Kidney (tissue), 14 donors: ENCODE measurements around the gene LDLRAP1. TPM values are rescaled to one million over a fixed set of nuclear protein-coding genes. Genes with fewer than 3 reads are reported as not detected.

Source experiments
- DNase-seq, 5 donors: peaks; one replicate each; pipeline ENCODE4 v3.0.0-alpha.2; 2013 to 2020
- FAIRE-seq: peaks from 2 replicates; lab custom pipeline; 2012; peaks lifted over from hg19 to GRCh38; lab: Jason Lieb, UNC
- H3K27ac ChIP-seq, 2 donors: one replicate each; pipeline ENCODE4 v1.7.0; 2013; ENCODE audit warnings: low read depth in 2 of 2, low read length in 2 of 2, inconsistent platforms in 1 of 2
- H3K27me3 ChIP-seq: one replicate; pipeline ENCODE4 v1.7.1; 2013; ENCODE audit warnings: low read length, inconsistent platforms; ENCODE audit not compliant: control insufficient read depth, insufficient read depth
- H3K36me3 ChIP-seq, 3 donors: one replicate each; pipeline versions ENCODE4 v1.7.0 to v1.7.1; 2013; ENCODE audit warnings: low read length in 3 of 3, control low read depth in 1 of 3, inconsistent platforms in 1 of 3; ENCODE audit not compliant: insufficient read depth in 3 of 3, control insufficient read depth in 2 of 3
- H3K4me1 ChIP-seq, 3 donors: one replicate each; pipeline versions ENCODE4 v1.7.0 to v1.7.1; 2013; ENCODE audit warnings: low read length in 3 of 3, inconsistent platforms in 1 of 3, low read depth in 1 of 3; ENCODE audit not compliant: control insufficient read depth in 2 of 3, insufficient read depth in 2 of 3
- H3K4me3 ChIP-seq, 3 donors: one replicate each; pipeline versions ENCODE4 v1.7.0 to v1.8.1; 2013; ENCODE audit warnings: low read length in 3 of 3, control low read depth in 1 of 3, inconsistent platforms in 1 of 3
- H3K9ac ChIP-seq, 3 donors: one replicate each; pipeline versions ENCODE4 v1.7.0 to v1.7.1; 2013; ENCODE audit warnings: low read length in 3 of 3, control low read depth in 1 of 3, inconsistent platforms in 1 of 3
- H3K9me3 ChIP-seq, 3 donors: one replicate each; pipeline versions ENCODE4 v1.7.0 to v1.7.1; 2013; ENCODE audit warnings: low read length in 3 of 3, control low read depth in 1 of 3, inconsistent platforms in 1 of 3; ENCODE audit not compliant: control insufficient read depth in 2 of 3, insufficient read depth in 1 of 3
- CTCF ChIP-seq: IDR thresholded peaks from 3 replicates; pipeline ENCODE4 v1.5.1; 2012; ENCODE audit warnings: mild to moderate bottlenecking, moderate library complexity, borderline replicate concordance; ENCODE audit not compliant: insufficient read depth; ENCODE audit errors: extremely low read depth
- intact Hi-C: fragments of 100-400 bp; cut with DNase I; formaldehyde crosslinking; loops from one replicate; pipeline ENCODE4 v1.11.1; 2022
- polyA plus RNA-seq: library from polyadenylated mRNA; stranded (reverse); fragments of 350-450 nt; fragmentation: Illumina TruSeq; extraction: RNeasy Lipid Tissue Mini Kit (QIAGEN cat#74804); gene quantifications from one replicate; pipeline ENCODE4 v1.2.3, GENCODE V29; 2014; ENCODE audit warnings: low read depth, low replicate concordance; ENCODE audit not compliant: insufficient read depth
- total RNA-seq: library from RNA; stranded (reverse); fragmentation: NEBNext Ultra II Directional; extraction: Animal tissue kit (Norgen Biotek cat#: 25700); gene quantifications from one replicate; pipeline ENCODE4 v1.2.1, GENCODE V29; 2021
- donor health status: control.
- donor health status: control.
- donor health status: control.
- donor health status: control.
- donor health status: control.
- donor health status: DM: yes; HTN: yes; CAD: no.
- donor health status: Normal renal cell carcinoma (clear cell type).

The LDLRAP1 gene
- total and polyA plus RNA-seq, 2 donors from 2014 or later, result 14.4 to 26.2 TPM

- FAIRE-seq (no peak), DNase-seq (peak in 3 of 5 donors; percentile 37 to 81 (median 59))
- Histone ChIP-seq H3K9ac (peak overlapping the region in 2 of 3 donors; percentile 14 to 43), H3K27ac (peak overlapping the region; percentile 58 to 74), H3K27me3 (no peaks in the 10 kb centered on the region), H3K4me1 (peaks cover 0 to 28% (median 13%) of the 10 kb centered on the region in 3 donors), H3K4me3 (peak overlapping the region; percentile 14 to 75 (median 63)), H3K36me3 (no peaks in the 10 kb centered on the region), H3K9me3 (no peaks in the 10 kb centered on the region)
- no peak for TF ChIP-seq CTCF
- intact Hi-C loops, result loop anchor here (10.0 kb wide), 1 partner anchor 177 kb away; no protein-coding TSS in a partner anchor
Measured at GRCh38 chr1:25617625-25618432, 74.4 kb downstream of the LDLRAP1 start.

- H3K9ac ChIP-seq, result peak overlapping the region in 2 of 3 donors; percentile 14 to 43
- TF ChIP-seq CTCF, result no peak
- H3K9me3 ChIP-seq, result no peaks in the 10 kb centered on the region
- peak overlapping the region; percentile 14 to 75 (median 63) for H3K4me3 ChIP-seq
- DNase-seq, result no peak
- intact Hi-C loops, result loop anchor here (10.0 kb wide), 1 partner anchor 176 kb away; no protein-coding TSS in a partner anchor
- H3K4me1 ChIP-seq, result peaks cover 0 to 28% (median 13%) of the 10 kb centered on the region in 3 donors
- FAIRE-seq, result no peak
- H3K27me3 ChIP-seq, result no peaks in the 10 kb centered on the region
- H3K36me3 ChIP-seq, result no peaks in the 10 kb centered on the region
- H3K27ac ChIP-seq, result peak overlapping the region in 1 of 2 donors; percentile 32
Measured at GRCh38 chr1:25618433-25618808, 75.0 kb downstream of the LDLRAP1 start.

Other genes starting within 250 kb of the LDLRAP1 start
- 118 TPM for gene TMEM50A, start 205.3 kb upstream of the LDLRAP1 start, total RNA-seq
- gene TMEM50A, start 205.3 kb upstream of the LDLRAP1 start, polyA plus RNA-seq, result 115 TPM
- gene RHCE, start 122.8 kb upstream of the LDLRAP1 start, total RNA-seq, result 0.44 TPM
- 1.3 TPM for gene RHCE, start 122.8 kb upstream of the LDLRAP1 start, polyA plus RNA-seq
- gene MACO1, start 112.7 kb upstream of the LDLRAP1 start, total RNA-seq, result 19.3 TPM
- gene MACO1, start 112.7 kb upstream of the LDLRAP1 start, polyA plus RNA-seq, result 12.1 TPM
- 31.7 TPM for gene MAN1C1, start 73.2 kb downstream of the LDLRAP1 start, total RNA-seq
- gene MAN1C1, start 73.2 kb downstream of the LDLRAP1 start, polyA plus RNA-seq, result 65.5 TPM